Right lobe of liver (tissue), 6 donors: ENCODE measurements around the gene ADORA1. TPM values are rescaled to one million over a fixed set of nuclear protein-coding genes. Genes with fewer than 3 reads are reported as not detected.
A peak's percentile ranks its signal among the peaks of the same experiment; 100 is the strongest.

Experiments
- ATAC-seq, 4 donors: fragments of 200-7000 bp; cut with Tn5 transposase; one replicate each; pipeline ENCODE4 v1.9.1; 2020; ENCODE audit warnings: mild to moderate bottlenecking in 4 of 4, moderate library complexity in 4 of 4
- DNase-seq, 3 donors: peaks; one replicate each; pipeline ENCODE4 v3.0.0-alpha.2; 2020
- H3K27ac ChIP-seq, 3 donors: fragments of 200-600 bp; one replicate each; pipeline ENCODE4 v1.8.0; 2022
- H3K27me3 ChIP-seq, 2 donors: fragments of 200-600 bp; one replicate each; pipeline ENCODE4 v1.8.0; 2022
- H3K36me3 ChIP-seq, 4 donors: fragments of 200-600 bp; sonication (generic) in 1 of 4; one replicate each; pipeline versions ENCODE4 v1.5.1 to v1.8.0; 2017 to 2022; ENCODE audit warnings: control low read depth in 1 of 4
- H3K4me1 ChIP-seq, 4 donors: fragments of 200-600 bp; sonication (generic) in 1 of 4; one replicate each; pipeline versions ENCODE4 v1.5.1 to v1.8.0; 2017 to 2022; ENCODE audit warnings: control low read depth in 1 of 4
- H3K4me3 ChIP-seq, 3 donors: fragments of 200-600 bp; one replicate each; pipeline ENCODE4 v1.8.0; 2022
- H3K9me3 ChIP-seq, 4 donors: fragments of 200-600 bp; sonication (generic) in 1 of 4; one replicate each; pipeline versions ENCODE4 v1.5.1 to v1.8.0; 2017 to 2022; ENCODE audit warnings: control low read depth in 1 of 4
- POLR2A ChIP-seq: fragments of 450-650 bp; IDR thresholded peaks from one replicate; pipeline ENCODE4 v1.6.1; 2017; ENCODE audit warnings: antibody characterized with exemption, mild to moderate bottlenecking
- WGBS: methylation state at CpG from one replicate; pipeline ENCODE4 v1.1.6; 2018; ENCODE audit warnings: low coverage, low lambda C conversion rate; ENCODE audit not compliant: insufficient coverage; ENCODE audit errors: missing lambda C conversion rate; 5-methylcytosine and 5-hydroxymethylcytosine counted together
- intact Hi-C, 2 donors: fragments of 100-400 bp; cut with DNase I; formaldehyde crosslinking; loops; one replicate each; pipeline versions ENCODE4 v1.11.2 to v1.14.1; 2022
- total RNA-seq, 6 experiments: library from RNA; depleted of rRNA in 2 of 6; stranded (reverse); fragments of >200 nt in 2 of 6; fragmentation: NEBNext Ultra II Directional in 3 of 6; extraction: Animal tissue kit (Norgen Biotek cat#: 25700) in 3 of 6; gene quantifications; one replicate each; pipeline versions ENCODE4 v1.1.0 to v1.2.4, GENCODE V29; 2016 to 2023
- TF ChIP-seq, protein P1 (sequence below), 4 donors: fragments of 200-600 bp in 3 of 4; fragments of 450-650 bp in 1 of 4; IDR thresholded peaks; one replicate each; pipeline versions ENCODE4 v1.5.1 to v1.8.0; 2016 to 2022; ENCODE audit warnings: antibody characterized with exemption in 4 of 4, mild to moderate bottlenecking in 2 of 4
- donor health status: DM: no; HTN: yes; CAD: no.
- donor health status: DM: no; HTN: no; CAD: no.
- donor health status: DM: no; HTN: no; CAD: no.
- donor health status: DM: no; HTN: yes; CAD: no.
- donor health status: DM: no; HTN: yes; CAD: no.

Gene ADORA1
- total RNA-seq, 6 experiments from 2014 or later = 0.31 to 0.78 (median 0.39) TPM; not detected in 1

DNA sequence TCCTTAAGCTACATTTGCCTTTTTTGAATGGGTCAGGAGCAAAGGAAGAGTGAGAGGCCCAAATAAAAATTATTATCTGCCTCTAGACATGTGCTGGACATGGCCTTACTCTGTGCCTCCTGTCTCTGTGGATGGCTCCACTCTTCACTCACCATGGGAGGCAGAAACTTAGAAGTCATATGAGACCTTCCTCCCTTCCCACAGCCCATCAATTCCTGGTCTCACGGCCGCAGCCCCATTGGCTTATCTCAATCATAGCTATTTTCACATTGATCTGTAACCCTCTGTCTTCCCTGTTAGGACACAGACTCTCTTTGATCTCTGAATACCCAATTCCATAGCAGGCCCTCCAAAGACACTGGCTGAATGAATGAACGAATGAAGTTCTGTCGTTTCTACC lies 14.2 kb upstream of the ADORA1 start:
- DNase-seq = no peak
- 63% methylated on average over 4 of the region's 4 CpGs for WGBS

GRCh38 chr1:203114202-203114601 lies 13.3 kb upstream of the ADORA1 start:
- DNase-seq (no peak), ATAC-seq (no peak)
- H3K9me3 ChIP-seq = no peaks in the 10 kb centered on the region
- no peak overlapping the region for H3K4me3 ChIP-seq
- H3K27me3 ChIP-seq = no peaks in the 10 kb centered on the region
- H3K4me1 ChIP-seq = no peaks in the 10 kb centered on the region
- WGBS = 59% methylated on average over 6 of the region's 7 CpGs
- H3K36me3 ChIP-seq = no peaks in the 10 kb centered on the region
- H3K27ac ChIP-seq = no peak overlapping the region
- TF ChIP-seq POLR2A = no peak
- TF ChIP-seq, protein P1, sequence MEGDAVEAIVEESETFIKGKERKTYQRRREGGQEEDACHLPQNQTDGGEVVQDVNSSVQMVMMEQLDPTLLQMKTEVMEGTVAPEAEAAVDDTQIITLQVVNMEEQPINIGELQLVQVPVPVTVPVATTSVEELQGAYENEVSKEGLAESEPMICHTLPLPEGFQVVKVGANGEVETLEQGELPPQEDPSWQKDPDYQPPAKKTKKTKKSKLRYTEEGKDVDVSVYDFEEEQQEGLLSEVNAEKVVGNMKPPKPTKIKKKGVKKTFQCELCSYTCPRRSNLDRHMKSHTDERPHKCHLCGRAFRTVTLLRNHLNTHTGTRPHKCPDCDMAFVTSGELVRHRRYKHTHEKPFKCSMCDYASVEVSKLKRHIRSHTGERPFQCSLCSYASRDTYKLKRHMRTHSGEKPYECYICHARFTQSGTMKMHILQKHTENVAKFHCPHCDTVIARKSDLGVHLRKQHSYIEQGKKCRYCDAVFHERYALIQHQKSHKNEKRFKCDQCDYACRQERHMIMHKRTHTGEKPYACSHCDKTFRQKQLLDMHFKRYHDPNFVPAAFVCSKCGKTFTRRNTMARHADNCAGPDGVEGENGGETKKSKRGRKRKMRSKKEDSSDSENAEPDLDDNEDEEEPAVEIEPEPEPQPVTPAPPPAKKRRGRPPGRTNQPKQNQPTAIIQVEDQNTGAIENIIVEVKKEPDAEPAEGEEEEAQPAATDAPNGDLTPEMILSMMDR (IDR thresholded peaks at IDR 0.05) = no peak
- intact Hi-C loops = no loop called here

More for the DNA sequence above, 14.2 kb upstream of the ADORA1 start:
- Histone ChIP-seq H3K4me1 (no peaks in the 10 kb centered on the region), H3K9me3 (no peaks in the 10 kb centered on the region), H3K36me3 (no peaks in the 10 kb centered on the region), H3K4me3 (no peak overlapping the region), H3K27ac (no peak overlapping the region), H3K27me3 (no peaks in the 10 kb centered on the region)
- ATAC-seq = no peak
- TF ChIP-seq POLR2A = no peak
- TF ChIP-seq, protein P1 (IDR thresholded peaks at IDR 0.05) = no peak
- intact Hi-C loops = no loop called here

DNA sequence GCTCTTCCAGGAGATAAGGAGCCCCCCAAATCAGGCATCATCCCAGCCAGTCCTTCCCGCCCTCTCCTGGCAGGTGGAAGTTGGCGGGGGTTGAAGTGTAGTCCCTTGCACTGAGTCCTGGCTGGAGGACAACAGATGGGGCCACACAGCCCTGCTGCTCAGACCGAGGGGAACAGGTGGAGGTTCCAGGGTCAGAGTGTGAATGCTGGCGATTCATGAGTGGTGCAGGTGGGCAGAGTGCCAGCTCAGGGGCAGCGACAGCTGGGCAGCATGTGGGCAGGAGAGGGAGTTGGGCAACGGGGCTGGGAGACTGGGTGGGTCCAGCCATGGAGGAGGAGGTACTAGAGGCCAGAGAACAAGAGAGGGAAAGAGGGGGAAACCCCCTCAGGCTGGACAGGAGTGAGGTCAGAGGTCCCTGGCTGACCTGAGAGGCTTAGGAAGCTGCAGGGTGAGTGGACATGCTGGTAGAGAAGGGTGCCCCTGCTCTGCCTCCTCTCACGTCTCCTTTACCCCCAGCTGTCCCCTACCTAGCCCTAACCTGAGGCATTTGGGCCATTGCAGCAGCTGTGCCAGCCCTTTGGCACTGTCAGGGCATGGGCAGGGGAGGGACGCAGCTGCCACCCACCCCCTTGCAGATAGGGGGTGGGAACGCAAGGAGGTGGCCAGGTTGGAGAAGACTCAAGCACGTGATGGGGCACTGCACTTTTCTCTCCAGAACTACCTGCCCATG lies 11.3 kb upstream of the ADORA1 start:
- 57% methylated on average over 5 of the region's 10 CpGs for WGBS
- DNase-seq (no peak), ATAC-seq (peak in 1 of 4 donors; percentile 10)
- Histone ChIP-seq H3K4me1 (no peaks in the 10 kb centered on the region), H3K27ac (no peak overlapping the region), H3K9me3 (no peaks in the 10 kb centered on the region), H3K4me3 (no peak overlapping the region), H3K36me3 (no peaks in the 10 kb centered on the region), H3K27me3 (no peaks in the 10 kb centered on the region)
- intact Hi-C loops = loop anchor here in 1 of 2 donors (5.0 kb wide), 1 partner anchor 101 kb away; no protein-coding TSS in a partner anchor
- no peak for TF ChIP-seq POLR2A
- TF ChIP-seq, protein P1 (IDR thresholded peaks at IDR 0.05) = no peak

GRCh38 chr1:203117611-203118575 lies 9.6 kb upstream of the ADORA1 start:
- no peaks in the 10 kb centered on the region for H3K9me3 ChIP-seq
- ATAC-seq = peak; percentile 87 to 96 (median 89)
- WGBS = 15% methylated on average over 10 of the region's 35 CpGs
- TF ChIP-seq, protein P1 (IDR thresholded peaks at IDR 0.05) = peak; percentile 62 to 76 (median 64)
- TF ChIP-seq POLR2A = no peak
- H3K36me3 ChIP-seq = no peaks in the 10 kb centered on the region
- intact Hi-C loops = loop anchor here in 1 of 2 donors (5.0 kb wide), 1 partner anchor 99 kb away; no protein-coding TSS in a partner anchor
- H3K27ac ChIP-seq = no peak overlapping the region
- peak in 2 of 3 donors; percentile 68 to 71 for DNase-seq
- no peaks in the 10 kb centered on the region for H3K4me1 ChIP-seq
- no peaks in the 10 kb centered on the region for H3K27me3 ChIP-seq
- H3K4me3 ChIP-seq = no peak overlapping the region
